SK-N-SH treated with all-trans-retinoic acid at 6 μM for 48 hours (cell line): ENCODE data around the gene DLG1.

Experiments used
- ATAC-seq: fragments of 200-7000 bp; cut with Tn5 transposase; 3 replicates; pipeline ENCODE4 v1.9.1; 2020; ENCODE audit warnings: mild to moderate bottlenecking, moderate library complexity
- ARNTL ChIP-seq: fragments of 450-650 bp; formaldehyde crosslinking; IDR thresholded peaks from 2 replicates; pipeline ENCODE4 v1.5.0; 2020; ENCODE audit warnings: low read depth, mild to moderate bottlenecking, moderate library complexity, borderline replicate concordance
- BACH2 ChIP-seq: fragments of 250-450 bp; sonication (Bioruptor Pico); IDR thresholded peaks from 2 replicates; pipeline ENCODE4 v1.9.0; 2021; ENCODE audit warnings: mild to moderate bottlenecking, borderline replicate concordance
- CREB5 ChIP-seq: fragments of 250-450 bp; sonication (Bioruptor Pico); IDR thresholded peaks from 2 replicates; pipeline ENCODE4 v1.5.1; 2020; ENCODE audit warnings: low read depth, mild to moderate bottlenecking, moderate library complexity
- CSDC2 ChIP-seq: fragments of 250-450 bp; sonication (Bioruptor Pico); IDR thresholded peaks from 2 replicates; pipeline ENCODE4 v1.5.0; 2020; ENCODE audit warnings: mild to moderate bottlenecking, moderate library complexity
- CSRNP3 ChIP-seq: fragments of 250-450 bp; sonication (Bioruptor Pico); IDR thresholded peaks from 2 replicates; pipeline ENCODE4 v1.5.1; 2021; ENCODE audit warnings: mild to moderate bottlenecking, moderate library complexity
- ESRRG ChIP-seq: fragments of 250-450 bp; sonication (Bioruptor Pico); IDR thresholded peaks from 2 replicates; pipeline ENCODE4 v1.6.1; 2021; ENCODE audit warnings: mild to moderate bottlenecking
- GLIS3 ChIP-seq: fragments of 250-450 bp; sonication (Bioruptor Pico); IDR thresholded peaks from 2 replicates; pipeline ENCODE4 v1.5.0; 2020; ENCODE audit warnings: mild to moderate bottlenecking, moderate library complexity
- PATZ1 ChIP-seq: fragments of 250-450 bp; sonication (Bioruptor Pico); IDR thresholded peaks from 2 replicates; pipeline ENCODE4 v1.8.0; 2020; ENCODE audit warnings: mild to moderate bottlenecking, moderate library complexity, borderline replicate concordance
- POU6F1 ChIP-seq: fragments of 250-450 bp; sonication (Bioruptor Pico); IDR thresholded peaks from 2 replicates; pipeline ENCODE4 v1.8.0; 2021; ENCODE audit warnings: low read depth, mild to moderate bottlenecking, moderate library complexity, borderline replicate concordance
- PPARA ChIP-seq: fragments of 250-450 bp; sonication (Bioruptor Pico); IDR thresholded peaks from 2 replicates; pipeline ENCODE4 v1.5.0; 2020; ENCODE audit warnings: mild to moderate bottlenecking, borderline replicate concordance
- RARB ChIP-seq: fragments of 250-450 bp; sonication (Bioruptor Pico); IDR thresholded peaks from 2 replicates; pipeline ENCODE4 v1.8.0; 2021; ENCODE audit warnings: mild to moderate bottlenecking, moderate library complexity
- TOX ChIP-seq: fragments of 250-450 bp; sonication (Bioruptor Pico); IDR thresholded peaks from 2 replicates; pipeline ENCODE4 v1.8.0; 2021; ENCODE audit warnings: mild to moderate bottlenecking, moderate library complexity, borderline replicate concordance
- TSHZ2 ChIP-seq: fragments of 250-450 bp; sonication (Bioruptor Pico); IDR thresholded peaks from 2 replicates; pipeline ENCODE4 v1.5.0; 2020; ENCODE audit warnings: mild to moderate bottlenecking, moderate library complexity
- ZC3H10 ChIP-seq: fragments of 250-450 bp; sonication (Bioruptor Pico); IDR thresholded peaks from 2 replicates; pipeline ENCODE4 v1.5.1; 2021; ENCODE audit warnings: mild to moderate bottlenecking, moderate library complexity
- ZFP3 ChIP-seq: fragments of 250-450 bp; sonication (Bioruptor Pico); IDR thresholded peaks from 2 replicates; pipeline ENCODE4 v1.5.0; 2020; ENCODE audit warnings: mild to moderate bottlenecking, moderate library complexity
- ZFP30 ChIP-seq: fragments of 450-650 bp; formaldehyde crosslinking; IDR thresholded peaks from 2 replicates; pipeline ENCODE4 v1.5.0; 2022; ENCODE audit warnings: mild to moderate bottlenecking, moderate library complexity
- ZNF565 ChIP-seq: fragments of 450-650 bp; formaldehyde crosslinking; conservative IDR thresholded peaks from 2 replicates; pipeline ENCODE4 v1.5.0; 2020; ENCODE audit warnings: low read depth, mild to moderate bottlenecking, moderate library complexity
- ZNF70 ChIP-seq: fragments of 450-650 bp; formaldehyde crosslinking; IDR thresholded peaks from 2 replicates; pipeline ENCODE4 v1.5.0; 2020; ENCODE audit warnings: mild to moderate bottlenecking, moderate library complexity

Gene DLG1

GRCh38 chr3:197093871-197094270 is 204.5 kb downstream of the DLG1 start:
- ATAC-seq, result no peak; the same call in 2 of the 3 replicates
- TF ChIP-seq GLIS3 (CRISPR knock-in tag), result no peak
- no peak for TF ChIP-seq CSRNP3 (CRISPR knock-in tag)
- TF ChIP-seq TOX (CRISPR knock-in tag), result no peak
- TF ChIP-seq ARNTL, result no peak
- TF ChIP-seq BACH2 (CRISPR knock-in tag), result no peak
- TF ChIP-seq PATZ1, result no peak
- no peak for TF ChIP-seq ZFP3 (CRISPR knock-in tag)
- no peak for TF ChIP-seq ZNF70 (CRISPR knock-in tag)
- TF ChIP-seq CSDC2 (CRISPR knock-in tag), result no peak
- TF ChIP-seq ZFP30 (CRISPR knock-in tag), result no peak
- no peak for TF ChIP-seq TSHZ2 (CRISPR knock-in tag)
- TF ChIP-seq RARB (CRISPR knock-in tag), result no peak
- no peak for TF ChIP-seq ZNF565 (CRISPR knock-in tag)
- TF ChIP-seq ESRRG, result no peak

- ATAC-seq, result no peak
- TF ChIP-seq BACH2 (CRISPR knock-in tag) (no peak), ESRRG (no peak), ZNF70 (CRISPR knock-in tag) (no peak), TSHZ2 (CRISPR knock-in tag) (no peak), RARB (CRISPR knock-in tag) (no peak), CREB5 (CRISPR knock-in tag) (no peak), ZC3H10 (CRISPR knock-in tag) (no peak), TOX (CRISPR knock-in tag) (no peak), POU6F1 (CRISPR knock-in tag) (no peak), CSDC2 (CRISPR knock-in tag) (no peak), PPARA (no peak), GLIS3 (CRISPR knock-in tag) (no peak)
- TF ChIP-seq, all 23 proteins: peak for 0
These were observed 210.0 kb downstream of the DLG1 start for GRCh38 chr3:197088370-197088769.
